GM21786 (cell line): ENCODE results near the gene VPREB3.

Experiments
- ATAC-seq: cut with Tn5 transposase; IDR thresholded peaks from one replicate; pipeline ENCODE4 v1.9.1; 2021; ENCODE audit not compliant: unreplicated experiment

The VPREB3 gene

GRCh38 chr22:23704062-23704461, 50.2 kb downstream of the VPREB3 start:
- ATAC-seq: no peak
